SK-N-SH (cell line): Measurements from ENCODE around the gene MAP2K7. TPM values are rescaled to one million over a fixed set of nuclear protein-coding genes. Genes with fewer than 3 reads are reported as not detected.
A peak's percentile ranks its signal among the peaks of the same experiment; 100 is the strongest.

Experiments
- CTCF ChIA-PET: fragments of 300-600, 350-600 bp; formaldehyde crosslinking; extraction: SDS; loops from one replicate; lab custom pipeline; 2021; lab: Yijun Ruan, JAX
- POLR2A ChIA-PET: fragments of 350-600 bp; sonication (Branson Sonifier 250); formaldehyde crosslinking; extraction: SDS; loops from one replicate; lab custom pipeline; 2020; ENCODE audit warnings: antibody characterized with exemption, inconsistent platforms; lab: Yijun Ruan, JAX
- DNase-seq: peaks from one replicate; pipeline ENCODE4 v3.0.0; 2012
- H2AFZ ChIP-seq: fragments of 200-600 bp; sonication (generic); 2 replicates; pipeline ENCODE4 v1.8.1; 2016; ENCODE audit warnings: antibody characterized with exemption, mild to moderate bottlenecking, low read depth
- H3F3A ChIP-seq: fragments of 200-600 bp; sonication (generic); replicated peaks from 2 replicates; pipeline ENCODE3; 2016; ENCODE audit warnings: antibody characterized with exemption, mild to moderate bottlenecking; ENCODE audit not compliant: insufficient read depth
- H3K27ac ChIP-seq, 2 experiments: fragments of 200-500 bp in 1 of 2; fragments of 200-600 bp in 1 of 2; sonication (Bioruptor generic) in 1 of 2; sonication (generic), shearing (Covaris generic) in 1 of 2; 2 replicates each; pipeline versions ENCODE4 v1.5.1 to v1.6.1; 2014 to 2016; ENCODE audit warnings: low read depth in 2 of 2, inconsistent platforms in 1 of 2, low read length in 1 of 2, mild to moderate bottlenecking in 1 of 2, mixed read lengths in 1 of 2
- H3K27me3 ChIP-seq: fragments of 200-600 bp; sonication (generic), shearing (Covaris generic); 2 replicates; pipeline ENCODE4 v1.6.1; 2016; ENCODE audit warnings: mixed run types; ENCODE audit not compliant: insufficient read depth
- H3K36me3 ChIP-seq, 2 experiments: fragments of 200-500 bp in 1 of 2; fragments of 200-600 bp in 1 of 2; sonication (Bioruptor generic) in 1 of 2; sonication (generic) in 1 of 2; replicated peaks in 1 of 2; 2 replicates each; pipeline versions ENCODE3 to v1.5.1; 2014 to 2016; ENCODE audit warnings: low read length in 1 of 2, mild to moderate bottlenecking in 1 of 2; ENCODE audit not compliant: insufficient read depth in 2 of 2, control insufficient read depth in 1 of 2
- H3K4me1 ChIP-seq, 2 experiments: fragments of 200-500 bp in 1 of 2; fragments of 200-600 bp in 1 of 2; sonication (Bioruptor generic) in 1 of 2; sonication (generic), shearing (Covaris generic) in 1 of 2; 2 replicates each; pipeline versions ENCODE4 v1.5.1 to v1.6.1; 2014 to 2016; ENCODE audit warnings: low read depth in 1 of 2, low read length in 1 of 2, mixed run types in 1 of 2; ENCODE audit not compliant: insufficient read depth in 2 of 2, control insufficient read depth in 1 of 2
- H3K4me2 ChIP-seq: fragments of 200-600 bp; sonication (generic), shearing (Covaris generic); 2 replicates; pipeline ENCODE4 v1.6.1; 2017; ENCODE audit warnings: mixed run types
- H3K4me3 ChIP-seq, 2 experiments: fragments of 200-500 bp in 1 of 2; fragments of 200-600 bp in 1 of 2; sonication (Bioruptor generic) in 1 of 2; sonication (generic), shearing (Covaris generic) in 1 of 2; 2 replicates each; pipeline versions ENCODE4 v1.5.1 to v1.8.1; 2014 to 2016; ENCODE audit warnings: low read depth in 2 of 2, inconsistent platforms in 1 of 2, low read length in 1 of 2, mild to moderate bottlenecking in 1 of 2, mixed read lengths in 1 of 2, moderate library complexity in 1 of 2
- H3K79me2 ChIP-seq: fragments of 200-600 bp; sonication (generic); 2 replicates; pipeline ENCODE4 v1.8.1; 2017; ENCODE audit warnings: mild to moderate bottlenecking; ENCODE audit not compliant: insufficient read depth
- H3K9ac ChIP-seq: fragments of 200-600 bp; sonication (generic); 2 replicates; pipeline ENCODE4 v1.6.1; 2017; ENCODE audit warnings: mixed run types
- H3K9me2 ChIP-seq: fragments of 200-600 bp; sonication (generic); 2 replicates; pipeline ENCODE4 v1.6.1; 2017; ENCODE audit warnings: mixed run types
- H3K9me3 ChIP-seq: fragments of 200-600 bp; sonication (generic); 2 replicates; pipeline ENCODE4 v1.6.1; 2017; ENCODE audit warnings: mixed run types, mild to moderate bottlenecking, moderate library complexity
- H4K20me1 ChIP-seq: fragments of 200-600 bp; sonication (generic); 2 replicates; pipeline ENCODE4 v1.6.1; 2017; ENCODE audit warnings: mild to moderate bottlenecking, mixed run types; ENCODE audit not compliant: insufficient read depth
- CHD2 ChIP-seq: fragments of 150-350 bp; IDR thresholded peaks from 2 replicates; pipeline ENCODE4 v1.6.1; 2018; ENCODE audit warnings: low read length; ENCODE audit not compliant: partially characterized antibody
- EP300 ChIP-seq, 2 experiments: IDR thresholded peaks; 2 replicates each; pipeline versions ENCODE4 v1.4.0 to v1.6.1; 2012; ENCODE audit warnings: borderline replicate concordance in 1 of 2, low read depth in 1 of 2, low read length in 1 of 2
- FOSL2 ChIP-seq: IDR thresholded peaks from 2 replicates; pipeline ENCODE4 v1.4.0; 2012; ENCODE audit warnings: low read depth, mild to moderate bottlenecking, moderate library complexity, borderline replicate concordance
- FOXJ3 ChIP-seq: sonication (generic); formaldehyde crosslinking; IDR thresholded peaks from 2 replicates; pipeline ENCODE4 v1.5.1; 2020; ENCODE audit warnings: mild to moderate bottlenecking, missing genetic modification reagents
- GATA2 ChIP-seq: sonication (generic); formaldehyde crosslinking; IDR thresholded peaks from 2 replicates; pipeline ENCODE4 v1.5.0; 2020; ENCODE audit warnings: mild to moderate bottlenecking, missing genetic modification reagents
- MAX ChIP-seq: IDR thresholded peaks from 2 replicates; pipeline ENCODE4 v1.4.0; 2012; ENCODE audit warnings: low read depth
- MEF2A ChIP-seq: IDR thresholded peaks from 2 replicates; pipeline ENCODE4 v1.4.0; 2012; ENCODE audit warnings: low read depth, borderline replicate concordance
- NRF1 ChIP-seq: IDR thresholded peaks from 2 replicates; pipeline ENCODE4 v1.6.1; 2012; ENCODE audit warnings: low read depth, mild to moderate bottlenecking, low read length
- PBX3 ChIP-seq: IDR thresholded peaks from 2 replicates; pipeline ENCODE4; 2012
- POLR2AphosphoS5 ChIP-seq: IDR thresholded peaks from 2 replicates; pipeline ENCODE4 v1.6.1; 2012; ENCODE audit warnings: low read depth, low read length
- RAD21 ChIP-seq: IDR thresholded peaks from 2 replicates; pipeline ENCODE4 v1.6.1; 2012; ENCODE audit warnings: mild to moderate bottlenecking, low read length
- RCOR1 ChIP-seq: fragments of 150-350 bp; IDR thresholded peaks from 2 replicates; pipeline ENCODE4 v1.6.1; 2017; ENCODE audit warnings: antibody characterized with exemption, low read length
- SMC3 ChIP-seq: IDR thresholded peaks from 2 replicates; pipeline ENCODE4 v1.6.1; 2012; ENCODE audit warnings: low read depth, low read length, improper control_type of control experiment
- TEAD4 ChIP-seq: IDR thresholded peaks from 2 replicates; pipeline ENCODE4 v1.4.0; 2012; ENCODE audit warnings: mild to moderate bottlenecking, borderline replicate concordance; ENCODE audit not compliant: insufficient read depth
- USF2 ChIP-seq: fragments of 150-350 bp; IDR thresholded peaks from 2 replicates; pipeline ENCODE4 v1.6.1; 2017; ENCODE audit warnings: antibody characterized with exemption, low read length, low read depth, borderline replicate concordance
- YY1 ChIP-seq: IDR thresholded peaks from 2 replicates; pipeline ENCODE4 v1.4.0; 2012; ENCODE audit warnings: low read depth, mild to moderate bottlenecking
- WGBS: methylation state at CpG from one replicate; pipeline ENCODE4 v1.1.6; 2017; ENCODE audit warnings: low lambda C conversion rate; 5-methylcytosine and 5-hydroxymethylcytosine counted together
- polyA plus RNA-seq, 3 experiments: library from polyadenylated mRNA; depleted of rRNA; stranded (reverse); fragments of >200 nt; gene quantifications; 2 replicates each; pipeline ENCODE4 v1.2.3, GENCODE V29; 2012
- TF ChIP-seq, protein P1 (sequence below): fragments of 200-600 bp; sonication (generic); IDR thresholded peaks from 2 replicates; pipeline ENCODE4 v1.6.1; 2017; ENCODE audit warnings: antibody characterized with exemption, mild to moderate bottlenecking, moderate library complexity
- TF ChIP-seq, protein P2 (sequence below): fragments of 150-350 bp; IDR thresholded peaks from 2 replicates; pipeline ENCODE4 v1.6.1; 2016; ENCODE audit warnings: mild to moderate bottlenecking, low read depth, low read length

Gene MAP2K7
- polyA plus RNA-seq, 1 of the 3 experiments (the other 2 are of a cell fraction), result 13.0 TPM

- Histone ChIP-seq H3F3A (no peaks in the 10 kb centered on the region), H3K4me3 (peak overlapping the region in 1 of 2 experiments; percentile 47; a peak in 2 of 4 replicates), H3K79me2 (no peaks in the 10 kb centered on the region), H3K27ac (peak overlapping the region in 1 of 2 experiments; percentile 43; a peak in 1 of 4 replicates), H3K9me2 (no peaks in the 10 kb centered on the region), H4K20me1 (no peaks in the 10 kb centered on the region), H3K36me3 (no peaks in the 10 kb centered on the region), H3K4me2 (peak overlapping the region; percentile 47; the same call in 1 of the 2 replicates), H3K9ac (no peak overlapping the region), H2AFZ (no peak overlapping the region), H3K27me3 (no peaks in the 10 kb centered on the region), H3K4me1 (peaks cover 0 to 13% of the 10 kb centered on the region in 2 experiments; a peak in 1 of 4 replicates), H3K9me3 (no peaks in the 10 kb centered on the region)
- 60% methylated on average over 19 of the region's 63 CpGs for WGBS
- no peak for DNase-seq
- ChIA-PET CTCF (interaction anchor here (0.6 to 3.1 kb wide), 12 partner anchors 9 to 141 kb away, joined by 3 to 41 read pairs (median 4); partner anchors contain the start of genes MAP2K7 and SNAPC2), POLR2A (interaction anchor here (0.7 to 1.6 kb wide), 4 partner anchors 13 to 59 kb away, joined by 4 to 8 read pairs (median 5); partner anchors contain the start of genes MAP2K7 and SNAPC2)
- TF ChIP-seq MEF2A, result no peak
- TF ChIP-seq, protein P1, sequence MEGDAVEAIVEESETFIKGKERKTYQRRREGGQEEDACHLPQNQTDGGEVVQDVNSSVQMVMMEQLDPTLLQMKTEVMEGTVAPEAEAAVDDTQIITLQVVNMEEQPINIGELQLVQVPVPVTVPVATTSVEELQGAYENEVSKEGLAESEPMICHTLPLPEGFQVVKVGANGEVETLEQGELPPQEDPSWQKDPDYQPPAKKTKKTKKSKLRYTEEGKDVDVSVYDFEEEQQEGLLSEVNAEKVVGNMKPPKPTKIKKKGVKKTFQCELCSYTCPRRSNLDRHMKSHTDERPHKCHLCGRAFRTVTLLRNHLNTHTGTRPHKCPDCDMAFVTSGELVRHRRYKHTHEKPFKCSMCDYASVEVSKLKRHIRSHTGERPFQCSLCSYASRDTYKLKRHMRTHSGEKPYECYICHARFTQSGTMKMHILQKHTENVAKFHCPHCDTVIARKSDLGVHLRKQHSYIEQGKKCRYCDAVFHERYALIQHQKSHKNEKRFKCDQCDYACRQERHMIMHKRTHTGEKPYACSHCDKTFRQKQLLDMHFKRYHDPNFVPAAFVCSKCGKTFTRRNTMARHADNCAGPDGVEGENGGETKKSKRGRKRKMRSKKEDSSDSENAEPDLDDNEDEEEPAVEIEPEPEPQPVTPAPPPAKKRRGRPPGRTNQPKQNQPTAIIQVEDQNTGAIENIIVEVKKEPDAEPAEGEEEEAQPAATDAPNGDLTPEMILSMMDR, result peak; percentile 19; the same call in 1 of the 2 replicates
- TF ChIP-seq, all 33 proteins: peak for 1
Observed at GRCh38 chr19:7861619-7862412, 41.9 kb upstream of the MAP2K7 start.

- Histone ChIP-seq H3K27me3 (no peaks in the 10 kb centered on the region), H3K27ac (peak overlapping the region in 1 of 2 experiments; percentile 43; a peak in 1 of 4 replicates), H2AFZ (no peak overlapping the region), H3K4me3 (peak overlapping the region in 1 of 2 experiments; percentile 47; a peak in 2 of 4 replicates), H3K9me3 (no peaks in the 10 kb centered on the region), H3K4me1 (peaks cover 0 to 13% of the 10 kb centered on the region in 2 experiments; a peak in 1 of 4 replicates), H3K36me3 (no peaks in the 10 kb centered on the region), H3K9ac (no peak overlapping the region), H3K79me2 (no peaks in the 10 kb centered on the region), H3K9me2 (no peaks in the 10 kb centered on the region), H4K20me1 (no peaks in the 10 kb centered on the region), H3K4me2 (peak overlapping the region; percentile 47; the same call in 1 of the 2 replicates), H3F3A (no peaks in the 10 kb centered on the region)
- DNase-seq, result peak; percentile 99
- POLR2A ChIA-PET, result interaction anchor here (0.7 to 1.6 kb wide), 4 partner anchors 12 to 58 kb away, joined by 4 to 8 read pairs (median 5); partner anchors contain the start of genes MAP2K7 and SNAPC2
- WGBS, result 3% methylated on average over 21 of the region's 67 CpGs
- CTCF ChIA-PET, result interaction anchor here (0.7 to 3.1 kb wide), 10 partner anchors 10 to 140 kb away, joined by 3 to 41 read pairs (median 4); partner anchors contain the start of genes MAP2K7 and SNAPC2
- TF ChIP-seq TEAD4 (no peak), USF2 (no peak), MEF2A (no peak), FOSL2 (no peak), POLR2AphosphoS5 (no peak), NRF1 (no peak), PBX3 (no peak), CHD2 (no peak), MAX (no peak), RAD21 (no peak), GATA2 (CRISPR knock-in tag) (no peak), RCOR1 (no peak), YY1 (no peak), EP300 (IDR thresholded peaks at IDR 0.05; ENCODE audit: borderline replicate concordance in 1 of 2, low read depth in 1 of 2, low read length in 1 of 2) (no peak), SMC3 (no peak), FOXJ3 (CRISPR knock-in tag) (no peak)
- TF ChIP-seq, protein P2, sequence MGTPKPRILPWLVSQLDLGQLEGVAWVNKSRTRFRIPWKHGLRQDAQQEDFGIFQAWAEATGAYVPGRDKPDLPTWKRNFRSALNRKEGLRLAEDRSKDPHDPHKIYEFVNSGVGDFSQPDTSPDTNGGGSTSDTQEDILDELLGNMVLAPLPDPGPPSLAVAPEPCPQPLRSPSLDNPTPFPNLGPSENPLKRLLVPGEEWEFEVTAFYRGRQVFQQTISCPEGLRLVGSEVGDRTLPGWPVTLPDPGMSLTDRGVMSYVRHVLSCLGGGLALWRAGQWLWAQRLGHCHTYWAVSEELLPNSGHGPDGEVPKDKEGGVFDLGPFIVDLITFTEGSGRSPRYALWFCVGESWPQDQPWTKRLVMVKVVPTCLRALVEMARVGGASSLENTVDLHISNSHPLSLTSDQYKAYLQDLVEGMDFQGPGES, result no peak
Observed at GRCh38 chr19:7862413-7862951, 41.2 kb upstream of the MAP2K7 start.
